ENCODE data around the gene IFT74. TPM values are rescaled to one million over a fixed set of nuclear protein-coding genes. Genes with fewer than 3 reads are reported as not detected.

IFT74 gene
- total and polyA plus RNA-seq, 2 of the 13 experiments (the other 11 are each of a cell fraction or from before 2014, with no cell fraction given) = 4.2 to 12.3 TPM

DNA sequence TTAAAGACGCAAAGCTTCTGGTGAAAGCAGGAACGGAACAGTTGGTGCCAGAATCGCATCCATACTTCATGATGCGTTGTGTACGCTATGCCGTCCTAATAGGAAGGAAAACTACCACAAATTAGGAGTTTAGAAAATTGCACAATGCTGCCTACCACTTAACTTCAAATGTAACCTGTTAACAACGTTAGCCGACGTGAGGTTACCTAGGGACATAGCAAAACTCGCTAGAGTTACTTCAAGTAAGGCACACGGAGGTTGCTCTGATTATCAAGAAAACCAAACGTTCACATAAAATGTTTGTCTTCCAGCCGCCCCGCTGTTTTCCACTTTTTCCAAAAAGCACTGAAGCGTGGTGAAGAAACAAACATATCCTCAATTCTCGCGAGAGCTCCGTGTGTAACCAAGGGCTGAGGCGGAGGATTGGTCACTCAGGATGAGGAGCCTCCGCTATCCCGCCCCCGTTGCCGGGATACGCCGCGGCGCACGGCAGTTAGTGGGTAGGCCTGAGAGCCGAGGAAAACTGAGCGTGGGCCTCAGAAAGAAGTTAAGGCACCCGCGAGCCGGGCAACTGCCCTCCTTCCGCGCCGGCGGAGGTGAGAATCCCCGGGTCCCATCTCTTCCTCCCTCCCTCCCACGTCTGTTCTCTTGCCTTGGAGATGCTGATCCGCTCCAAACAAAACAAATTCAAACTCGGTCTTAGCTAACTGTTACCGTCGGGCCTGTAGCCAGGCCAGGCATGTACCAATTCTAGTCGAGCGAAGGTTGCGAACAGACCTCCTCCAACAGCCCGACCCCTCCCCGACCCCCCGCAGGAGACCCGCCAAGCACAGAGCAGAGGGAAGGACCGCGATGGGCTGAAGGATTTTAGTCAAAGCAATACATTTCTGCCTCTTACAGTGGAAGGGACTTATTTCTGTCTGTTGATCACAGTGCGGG is at the start of gene IFT74 (continued):
- TF ChIP-seq ZBTB26 (CRISPR knock-in tag; IDR thresholded peaks at IDR 0.05; ENCODE audit: borderline replicate concordance) = peak; percentile 77; the same call in 1 of the 2 replicates
- TF ChIP-seq ZNF761 (CRISPR knock-in tag; conservative IDR thresholded peaks at IDR 0.05) = no peak
- TF ChIP-seq, protein P1, sequence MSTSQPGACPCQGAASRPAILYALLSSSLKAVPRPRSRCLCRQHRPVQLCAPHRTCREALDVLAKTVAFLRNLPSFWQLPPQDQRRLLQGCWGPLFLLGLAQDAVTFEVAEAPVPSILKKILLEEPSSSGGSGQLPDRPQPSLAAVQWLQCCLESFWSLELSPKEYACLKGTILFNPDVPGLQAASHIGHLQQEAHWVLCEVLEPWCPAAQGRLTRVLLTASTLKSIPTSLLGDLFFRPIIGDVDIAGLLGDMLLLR (CRISPR knock-in tag; IDR thresholded peaks at IDR 0.05) = no peak
- peak; percentile 90 for TF ChIP-seq SAP130 (CRISPR knock-in tag; IDR thresholded peaks at IDR 0.05; ENCODE audit: low read depth)
- no peak for TF ChIP-seq JUN (CRISPR knock-in tag; IDR thresholded peaks at IDR 0.05)
- TF ChIP-seq ZNF225 (CRISPR knock-in tag; IDR thresholded peaks at IDR 0.05) = no peak
- no peak for TF ChIP-seq ZNF800 (CRISPR knock-in tag; IDR thresholded peaks at IDR 0.05)
- TF ChIP-seq BCLAF1 (IDR thresholded peaks at IDR 0.05) = no peak
- peak; percentile 60; the same call in 1 of the 2 replicates for TF ChIP-seq MYC (CRISPR knock-in tag; IDR thresholded peaks at IDR 0.05; ENCODE audit: borderline replicate concordance)
- TF ChIP-seq, protein P2, sequence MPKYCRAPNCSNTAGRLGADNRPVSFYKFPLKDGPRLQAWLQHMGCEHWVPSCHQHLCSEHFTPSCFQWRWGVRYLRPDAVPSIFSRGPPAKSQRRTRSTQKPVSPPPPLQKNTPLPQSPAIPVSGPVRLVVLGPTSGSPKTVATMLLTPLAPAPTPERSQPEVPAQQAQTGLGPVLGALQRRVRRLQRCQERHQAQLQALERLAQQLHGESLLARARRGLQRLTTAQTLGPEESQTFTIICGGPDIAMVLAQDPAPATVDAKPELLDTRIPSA (CRISPR knock-in tag; IDR thresholded peaks at IDR 0.05; ENCODE audit: borderline replicate concordance) = no peak; the same call in 1 of the 2 replicates
- TF ChIP-seq TCF7 (IDR thresholded peaks at IDR 0.05; ENCODE audit: low read depth) = no peak
- no peak for TF ChIP-seq SOX13 (IDR thresholded peaks at IDR 0.05)
- TF ChIP-seq SOX13 (CRISPR knock-in tag; conservative IDR thresholded peaks at IDR 0.05 in 1 of 2, IDR thresholded peaks at IDR 0.05 in 1 of 2) = peak in 1 of 2 experiments; percentile 10; a peak in 1 of 4 replicates
- TF ChIP-seq, protein P3, sequence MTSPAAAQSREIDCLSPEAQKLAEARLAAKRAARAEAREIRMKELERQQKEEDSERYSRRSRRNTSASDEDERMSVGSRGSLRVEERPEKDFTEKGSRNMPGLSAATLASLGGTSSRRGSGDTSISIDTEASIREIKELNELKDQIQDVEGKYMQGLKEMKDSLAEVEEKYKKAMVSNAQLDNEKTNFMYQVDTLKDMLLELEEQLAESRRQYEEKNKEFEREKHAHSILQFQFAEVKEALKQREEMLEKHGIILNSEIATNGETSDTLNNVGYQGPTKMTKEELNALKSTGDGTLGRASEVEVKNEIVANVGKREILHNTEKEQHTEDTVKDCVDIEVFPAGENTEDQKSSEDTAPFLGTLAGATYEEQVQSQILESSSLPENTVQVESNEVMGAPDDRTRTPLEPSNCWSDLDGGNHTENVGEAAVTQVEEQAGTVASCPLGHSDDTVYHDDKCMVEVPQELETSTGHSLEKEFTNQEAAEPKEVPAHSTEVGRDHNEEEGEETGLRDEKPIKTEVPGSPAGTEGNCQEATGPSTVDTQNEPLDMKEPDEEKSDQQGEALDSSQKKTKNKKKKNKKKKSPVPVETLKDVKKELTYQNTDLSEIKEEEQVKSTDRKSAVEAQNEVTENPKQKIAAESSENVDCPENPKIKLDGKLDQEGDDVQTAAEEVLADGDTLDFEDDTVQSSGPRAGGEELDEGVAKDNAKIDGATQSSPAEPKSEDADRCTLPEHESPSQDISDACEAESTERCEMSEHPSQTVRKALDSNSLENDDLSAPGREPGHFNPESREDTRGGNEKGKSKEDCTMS (CRISPR knock-in tag; conservative IDR thresholded peaks at IDR 0.05) = no peak
- TF ChIP-seq ZNF382 (CRISPR knock-in tag; IDR thresholded peaks at IDR 0.05; ENCODE audit: borderline replicate concordance) = no peak
- peak; percentile 46; the same call in 1 of the 2 replicates for TF ChIP-seq TBX2 (CRISPR knock-in tag; IDR thresholded peaks at IDR 0.05; ENCODE audit: borderline replicate concordance)
- no peak for TF ChIP-seq ZNF230 (CRISPR knock-in tag; IDR thresholded peaks at IDR 0.05)
- no peak; the same call in 1 of the 2 replicates for TF ChIP-seq ZNF792 (CRISPR knock-in tag; IDR thresholded peaks at IDR 0.05)

Measured in HepG2 (cell line).